Activated CD4-positive, alpha-beta T cell treated with anti-CD3 and anti-CD28 coated beads, Interleukin-10, Interleukin-2, amounts not matched to agents 100 ng/mL and 50 ng/mL, durations not matched to agents 16 hours and 8 hours (primary cell): Measurements from ENCODE around the gene SEC62.
A peak's percentile ranks its signal among the peaks of the same experiment; 100 is the strongest.

ENCODE experiments used
- DNase-seq: peaks from one replicate; pipeline ENCODE4 v3.0.0-alpha.2; 2020

SEC62 gene, protein sequence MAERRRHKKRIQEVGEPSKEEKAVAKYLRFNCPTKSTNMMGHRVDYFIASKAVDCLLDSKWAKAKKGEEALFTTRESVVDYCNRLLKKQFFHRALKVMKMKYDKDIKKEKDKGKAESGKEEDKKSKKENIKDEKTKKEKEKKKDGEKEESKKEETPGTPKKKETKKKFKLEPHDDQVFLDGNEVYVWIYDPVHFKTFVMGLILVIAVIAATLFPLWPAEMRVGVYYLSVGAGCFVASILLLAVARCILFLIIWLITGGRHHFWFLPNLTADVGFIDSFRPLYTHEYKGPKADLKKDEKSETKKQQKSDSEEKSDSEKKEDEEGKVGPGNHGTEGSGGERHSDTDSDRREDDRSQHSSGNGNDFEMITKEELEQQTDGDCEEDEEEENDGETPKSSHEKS

DNA sequence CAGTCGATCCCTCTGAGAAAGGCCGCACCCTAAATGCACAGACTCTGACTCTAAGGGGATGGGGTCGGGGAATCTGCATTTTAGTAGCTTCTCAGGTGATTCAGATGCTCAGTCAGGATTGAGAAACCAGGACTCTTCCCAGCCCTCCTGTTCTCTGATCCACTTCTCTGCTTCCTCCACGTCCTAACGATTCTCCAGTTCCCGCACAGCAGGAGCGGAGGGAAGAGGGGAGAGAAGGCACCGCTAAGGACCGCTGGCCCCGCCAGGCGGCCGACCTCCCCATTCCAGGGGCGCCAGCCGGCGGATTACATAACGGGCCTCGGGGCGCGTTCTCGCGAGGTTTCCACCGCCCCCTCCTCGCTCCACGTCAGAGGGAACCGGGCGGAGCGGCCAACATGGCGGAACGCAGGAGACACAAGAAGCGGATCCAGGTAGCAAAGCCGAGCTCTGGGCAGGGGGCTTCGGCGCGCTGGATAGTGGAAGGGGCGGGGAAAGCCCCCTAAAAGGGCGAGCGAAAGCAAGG, at the start of gene SEC62:
TSS of gene SEC62 (plus strand) at position 380 of the 523 bp plus-strand sequence. CDS start at position 396, 16 bp downstream.
- peak; percentile 95 for DNase-seq

DNA sequence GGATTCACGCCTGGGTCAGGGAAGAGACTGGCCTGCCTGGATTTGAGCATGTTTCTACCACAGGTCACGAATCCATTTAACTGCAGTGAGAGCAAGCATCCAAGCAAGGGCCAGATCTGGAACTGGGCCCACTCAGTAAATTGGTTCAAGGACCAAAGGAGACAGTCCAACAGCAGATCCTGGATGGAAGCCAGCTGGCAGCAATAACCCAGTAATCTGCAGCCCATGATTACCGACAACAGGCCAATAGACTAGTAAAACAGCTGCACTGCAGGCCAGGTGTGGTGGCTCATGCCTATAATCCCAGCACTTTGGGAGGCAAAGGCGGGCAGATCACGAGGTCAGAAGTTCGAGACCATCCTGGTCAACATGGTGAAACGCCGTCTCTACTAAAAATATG, 43.4 kb upstream of the SEC62 start:
- no peak for DNase-seq

DNA sequence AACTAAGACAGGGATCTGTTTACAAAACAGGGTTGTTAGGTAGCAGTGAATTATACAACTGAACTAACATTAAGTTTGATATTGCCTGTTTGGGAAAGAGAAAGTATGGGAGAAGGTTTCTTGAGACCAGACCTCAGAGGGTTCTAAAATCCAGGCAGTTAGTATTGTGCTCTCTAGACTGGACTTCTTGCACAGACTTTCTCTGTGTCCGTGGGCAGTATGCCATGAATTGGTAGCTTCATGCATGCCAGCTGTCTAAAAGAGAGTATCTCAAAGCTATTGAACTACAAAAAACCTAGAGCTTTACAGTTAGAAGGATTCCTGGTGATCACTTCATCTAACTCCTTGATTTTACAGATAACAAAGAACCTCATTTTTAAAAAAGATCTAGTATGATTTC, 42.8 kb upstream of the SEC62 start:
- DNase-seq: no peak

DNA sequence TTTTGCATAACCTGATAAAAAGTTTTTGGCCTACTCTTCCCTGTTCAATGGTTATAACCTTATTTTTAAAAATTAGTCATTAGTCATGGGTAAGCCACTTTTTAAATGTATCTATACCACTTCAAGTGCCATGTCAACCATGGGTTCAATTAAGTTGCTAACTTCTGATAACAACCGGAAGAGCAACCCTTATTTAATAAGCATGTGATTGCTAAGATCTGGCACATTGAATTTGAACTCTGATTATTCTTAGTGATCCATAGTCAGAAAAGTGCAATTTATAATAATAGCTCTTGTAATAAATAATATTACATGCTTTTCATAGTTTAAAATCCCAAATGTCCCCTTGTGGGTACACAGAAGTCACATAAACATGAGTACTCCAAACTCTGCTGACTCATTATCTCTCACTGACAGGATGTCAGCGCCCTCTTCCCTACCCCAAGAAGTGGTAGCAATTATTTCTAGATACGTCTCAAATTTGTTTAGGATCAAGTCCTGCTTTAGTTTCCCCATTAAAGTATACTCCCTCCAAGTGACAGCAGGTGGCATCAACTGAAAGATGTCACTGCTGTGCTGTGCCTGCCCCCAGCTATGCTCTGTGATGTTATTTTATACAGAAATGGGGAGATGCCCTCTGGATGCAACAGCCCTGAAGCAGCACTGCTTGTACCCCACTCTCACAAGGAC, 36.6 kb upstream of the SEC62 start:
- peak; percentile 16 for DNase-seq

DNA sequence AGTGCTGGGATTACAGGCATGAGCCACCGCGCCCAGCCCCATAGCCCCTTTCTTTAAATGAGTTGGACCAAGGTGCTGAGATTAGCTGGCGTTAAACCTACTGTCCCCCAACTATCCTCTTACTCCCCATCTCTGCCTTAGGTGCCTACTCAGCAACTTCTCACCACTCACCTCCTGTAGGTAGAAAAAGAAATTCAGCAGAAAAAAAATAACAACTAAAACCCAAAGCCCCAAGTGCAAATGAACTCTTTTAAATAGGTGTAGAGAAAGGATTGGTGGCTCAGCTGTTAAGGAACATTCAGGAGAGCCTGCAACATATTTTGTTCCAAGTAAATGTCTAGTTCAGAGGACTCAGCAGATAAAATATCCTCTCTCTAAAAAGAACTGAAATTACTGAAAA, 35.8 kb upstream of the SEC62 start:
- DNase-seq: no peak

DNA sequence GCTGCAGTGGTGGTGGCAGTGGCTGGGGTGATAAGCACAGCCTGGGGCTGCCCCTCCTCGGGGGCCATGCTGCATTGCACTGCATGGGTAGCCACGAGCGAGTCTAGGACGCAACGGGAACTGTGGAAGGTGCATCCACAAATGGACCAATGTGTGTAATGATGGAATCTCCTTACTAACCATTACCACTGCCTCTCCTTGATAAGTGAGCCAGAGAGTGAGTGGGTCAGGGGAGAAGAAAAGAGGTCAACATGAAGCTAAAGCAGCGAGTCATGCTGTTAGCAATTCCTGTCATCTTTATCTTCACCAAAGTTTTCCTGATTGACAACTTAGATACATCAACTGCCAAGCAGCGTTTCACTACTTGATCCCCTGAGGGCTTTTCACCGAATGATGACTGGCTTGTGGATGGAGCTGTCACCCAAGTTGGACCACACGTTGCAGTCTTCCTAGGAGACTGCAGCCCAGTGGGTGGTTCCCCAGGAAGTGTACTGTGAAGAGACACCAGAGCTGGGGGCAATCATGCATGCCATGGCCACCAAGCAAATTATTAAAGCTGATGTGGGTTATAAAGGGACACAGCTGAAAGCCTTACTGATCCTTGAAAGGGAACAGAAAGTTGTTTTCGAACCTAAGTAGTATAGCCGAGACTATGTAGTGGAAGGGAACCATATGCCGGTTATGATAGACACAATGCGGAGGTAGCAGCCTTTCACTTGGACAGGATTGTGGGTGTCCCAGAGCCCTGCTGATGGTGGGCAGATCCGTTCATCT, 34.7 kb upstream of the SEC62 start:
- DNase-seq: no peak

DNA sequence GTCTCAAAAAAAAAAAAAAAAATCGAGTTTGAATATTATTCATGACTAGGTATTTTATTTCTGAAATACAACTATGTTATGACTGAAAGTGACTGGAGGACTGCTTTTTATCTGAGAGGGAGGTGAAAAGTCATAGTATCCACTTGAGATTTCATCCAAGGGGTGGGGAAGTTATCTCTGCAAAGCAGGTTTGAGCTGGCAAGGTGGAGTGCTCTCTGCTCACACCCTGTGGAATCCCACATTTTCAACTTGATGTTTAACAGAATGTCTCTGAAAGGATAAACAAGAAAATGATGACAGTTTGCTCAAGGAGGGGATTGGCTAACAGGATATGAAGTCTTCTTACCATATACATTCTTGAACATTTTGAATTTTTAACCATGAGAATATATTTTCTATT, 27.3 kb upstream of the SEC62 start:
- no peak for DNase-seq

DNA sequence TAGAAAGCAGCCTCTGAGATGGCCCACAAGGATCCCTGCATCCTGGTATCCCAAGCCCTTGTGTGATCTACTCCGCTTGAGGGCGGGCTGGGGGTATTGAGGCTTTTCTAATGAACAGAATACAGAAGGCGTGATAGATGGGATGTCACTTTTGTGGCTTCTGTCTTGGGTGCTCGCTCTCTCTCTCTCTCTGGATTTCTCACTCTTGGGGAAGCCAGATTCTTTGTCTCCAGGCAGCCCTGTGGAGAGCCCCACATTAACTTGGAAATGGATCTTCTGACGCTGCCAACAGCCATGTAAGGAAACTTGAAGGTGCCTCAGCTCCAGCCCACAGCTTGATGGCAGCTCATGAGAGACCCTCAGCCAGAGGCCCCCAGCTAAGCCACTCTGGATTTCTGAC, 26.9 kb upstream of the SEC62 start:
- DNase-seq: no peak

DNA sequence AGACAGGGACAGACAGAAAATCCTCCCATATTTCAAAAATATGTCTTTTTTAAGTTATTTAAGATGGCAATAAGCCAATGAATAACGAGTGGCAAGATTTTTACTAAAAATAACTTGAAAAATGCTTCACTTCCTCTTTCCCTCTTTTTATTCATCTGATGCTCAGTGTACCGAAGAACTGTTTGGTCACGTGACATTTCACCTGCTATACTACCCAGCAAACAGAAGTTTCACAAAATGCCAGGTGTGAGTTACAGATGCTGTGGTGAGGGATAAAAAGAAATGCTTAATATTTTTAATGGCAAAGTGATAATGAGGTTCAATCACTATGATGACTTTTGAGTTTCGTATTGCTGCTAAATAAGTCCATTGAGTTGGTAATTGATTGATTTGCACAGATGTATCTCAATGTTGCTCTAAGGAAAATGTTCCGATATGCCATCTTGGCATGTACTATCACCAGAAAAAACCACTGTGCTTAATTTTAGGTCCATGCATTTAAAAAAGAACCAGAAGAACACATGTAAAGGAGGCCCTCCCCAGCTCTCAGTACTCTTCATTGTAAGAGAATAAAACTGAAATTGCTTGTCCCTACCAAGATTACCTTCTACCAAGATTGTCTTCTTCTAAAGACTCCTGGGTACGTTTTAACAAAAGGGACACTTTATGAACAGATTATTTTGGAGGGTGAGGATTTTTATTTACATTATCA, 26.0 kb upstream of the SEC62 start:
- DNase-seq: no peak

DNA sequence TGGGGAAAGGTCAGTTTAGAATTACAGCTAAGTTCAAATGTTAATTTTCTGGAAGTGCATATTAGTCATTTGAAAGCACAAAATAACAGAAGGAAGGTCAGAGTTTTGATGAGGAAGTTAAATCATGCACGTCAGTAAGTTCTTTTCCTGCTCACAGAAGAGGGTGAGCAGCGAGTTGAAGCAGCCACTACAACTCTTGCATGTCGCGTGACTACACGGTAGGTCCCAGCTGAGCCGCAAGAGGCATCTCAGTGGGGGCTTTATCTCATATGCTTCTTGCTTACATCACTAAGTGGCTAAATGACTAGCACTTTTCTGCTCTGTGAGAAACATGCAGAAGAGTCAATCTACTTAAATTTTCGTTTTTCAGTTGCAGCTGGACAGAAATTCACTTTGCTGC, 21.3 kb upstream of the SEC62 start:
- peak; percentile 77 for DNase-seq

DNA sequence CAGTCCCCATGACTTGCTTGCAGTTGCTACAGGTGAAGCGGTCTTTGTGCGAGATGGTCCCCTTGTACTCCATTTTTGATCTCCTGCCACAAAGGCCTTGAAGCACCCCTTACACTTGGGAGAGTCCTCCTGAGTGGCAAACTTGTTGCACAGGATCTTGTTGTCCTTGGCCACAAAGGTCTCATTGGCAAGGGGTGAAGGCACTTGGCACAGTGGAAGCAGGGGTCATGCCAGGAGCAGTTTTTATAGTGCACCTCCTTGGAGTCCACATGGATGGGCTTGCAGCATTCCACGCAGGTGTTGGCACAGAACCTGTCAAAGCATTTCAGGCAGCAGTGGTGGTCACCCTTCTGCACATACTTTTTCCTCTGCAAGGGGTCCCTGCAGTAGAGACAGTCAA, 20.3 kb upstream of the SEC62 start:
- DNase-seq: no peak

DNA sequence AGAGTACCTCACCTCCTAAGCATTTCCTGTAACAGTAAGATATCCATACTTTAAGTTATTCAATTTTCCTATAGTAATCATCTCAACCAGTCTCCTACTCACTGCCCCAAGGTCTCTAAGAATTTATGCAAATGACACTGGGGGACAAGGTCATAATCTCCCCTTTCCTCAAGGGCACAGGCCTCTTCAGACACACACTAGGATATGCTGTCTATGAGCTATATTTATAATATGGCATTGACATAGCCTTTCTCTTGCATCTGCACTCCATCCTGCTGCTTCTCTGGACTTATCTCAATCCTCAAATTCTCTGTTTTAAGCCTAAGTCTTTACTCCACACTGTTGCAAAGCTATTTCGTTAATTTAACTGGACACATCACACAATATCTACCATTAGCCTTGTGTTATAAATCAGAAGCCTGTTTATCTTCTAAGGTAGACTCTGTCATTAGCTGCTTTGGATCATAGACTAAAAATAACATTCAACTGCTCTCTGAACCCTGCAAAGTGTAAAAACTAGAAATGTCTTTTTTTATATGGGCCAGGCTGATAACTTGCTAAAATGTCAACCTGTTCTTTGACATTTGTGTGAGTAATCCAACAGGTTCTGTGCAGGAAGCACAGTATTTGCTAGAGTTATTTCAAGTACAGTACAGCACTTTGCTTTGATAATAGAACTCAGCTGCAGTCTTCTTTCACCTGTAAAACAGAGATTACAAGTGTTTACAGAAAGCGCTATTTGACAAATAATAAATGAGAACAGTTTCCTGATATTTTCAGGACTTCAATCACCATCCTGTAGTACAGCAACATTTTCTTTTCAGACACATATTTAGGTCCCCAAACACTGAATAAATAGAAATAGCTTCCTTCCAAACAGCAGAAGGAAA, 17.8 kb upstream of the SEC62 start:
- no peak for DNase-seq

DNA sequence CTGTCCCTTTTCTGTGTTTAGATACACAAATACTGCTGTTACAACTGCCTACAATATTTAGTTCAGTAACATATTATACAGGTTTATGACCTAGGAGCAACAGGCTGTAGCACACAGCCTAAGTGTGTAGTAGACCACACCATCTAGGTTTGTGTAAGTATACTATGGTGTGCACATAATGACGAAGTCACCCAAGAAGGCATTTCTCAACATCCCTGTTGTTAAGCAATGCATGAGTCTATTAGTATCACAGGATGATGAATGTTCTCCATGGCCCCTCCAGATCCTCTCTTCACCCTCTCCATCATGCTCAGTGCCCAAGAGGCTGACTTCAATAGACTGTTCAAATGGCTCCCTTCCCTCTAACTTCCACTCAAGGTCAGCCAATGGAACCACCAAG, 14.6 kb upstream of the SEC62 start:
- no peak for DNase-seq

DNA sequence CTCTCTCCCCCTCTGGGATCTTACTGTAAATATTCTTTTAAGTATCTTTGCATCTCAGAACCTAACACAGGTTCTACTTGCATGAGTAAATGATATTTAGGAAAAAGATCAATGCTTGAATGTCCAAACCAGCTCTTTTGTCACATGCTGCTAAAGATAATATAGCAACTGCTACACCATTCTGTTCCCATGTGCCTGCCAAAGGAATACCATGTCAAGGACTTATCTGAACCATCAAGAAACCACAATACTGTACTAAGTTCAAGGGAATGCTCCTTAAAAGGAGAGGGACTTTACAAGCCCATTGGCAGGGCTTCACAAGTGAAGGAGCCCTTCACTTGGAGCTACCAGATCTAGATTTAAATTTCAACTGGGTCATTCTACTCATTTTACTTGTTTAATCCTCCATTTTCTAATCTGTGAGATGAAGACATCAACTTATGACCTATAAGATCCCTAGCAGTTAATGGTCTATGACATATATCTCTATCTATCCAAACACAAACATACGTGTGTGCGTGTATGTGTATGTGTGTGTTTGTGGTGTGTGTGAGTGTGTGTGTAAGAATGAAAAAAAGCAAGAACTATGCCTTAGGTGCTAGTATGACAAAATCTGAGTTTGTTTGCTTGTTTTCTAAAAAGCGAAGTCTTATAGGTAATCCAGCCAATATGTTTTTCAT, 13.0 kb upstream of the SEC62 start:
- DNase-seq: no peak

DNA sequence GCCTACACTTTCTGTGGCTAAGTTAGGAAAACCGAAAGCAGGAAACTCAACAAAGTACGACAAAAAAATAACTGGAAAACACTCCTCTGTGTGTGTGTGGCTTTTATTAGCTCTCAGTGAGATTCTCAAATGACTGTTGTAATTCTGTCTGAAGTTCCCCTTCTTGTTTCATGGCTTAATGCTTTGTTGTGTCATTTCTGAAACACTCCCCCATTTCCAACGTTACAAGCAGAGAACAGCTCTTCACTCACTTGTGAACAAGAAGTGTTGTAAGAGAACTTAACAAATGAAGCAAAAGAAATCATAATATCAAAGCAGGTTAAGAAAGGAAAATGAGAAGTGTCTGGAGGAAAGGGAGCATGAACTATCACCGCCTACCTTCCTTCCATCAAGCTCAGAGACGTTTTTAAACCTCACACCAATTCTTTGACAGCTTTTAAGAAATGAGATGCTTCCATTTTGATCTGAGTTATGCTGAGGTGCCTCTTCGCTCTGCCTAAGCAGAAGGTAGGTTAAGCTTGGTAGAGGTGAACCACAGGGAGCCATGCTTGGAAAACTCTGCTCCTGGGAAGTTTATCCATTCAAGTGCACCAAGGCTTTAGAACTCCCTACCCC, 12.4 kb upstream of the SEC62 start:
- no peak for DNase-seq

DNA sequence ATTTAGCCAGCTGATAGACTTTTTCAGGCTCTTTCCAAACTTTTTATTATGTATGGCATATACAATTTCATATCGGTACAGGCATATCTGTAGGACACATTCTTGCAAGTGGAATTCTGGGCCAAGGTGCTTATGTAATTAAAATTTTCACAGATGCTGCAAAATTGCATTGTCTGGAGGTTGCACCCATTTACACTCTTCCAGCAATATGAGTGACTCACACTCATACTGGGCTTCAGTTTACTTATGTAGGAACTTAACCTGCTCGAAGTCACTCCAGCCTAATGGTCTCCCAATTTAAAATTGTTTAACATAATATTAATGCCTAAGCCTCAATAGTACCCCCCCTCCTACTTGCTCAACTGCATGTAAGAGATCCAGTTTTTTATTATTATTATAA, 11.2 kb upstream of the SEC62 start:
- no peak for DNase-seq

DNA sequence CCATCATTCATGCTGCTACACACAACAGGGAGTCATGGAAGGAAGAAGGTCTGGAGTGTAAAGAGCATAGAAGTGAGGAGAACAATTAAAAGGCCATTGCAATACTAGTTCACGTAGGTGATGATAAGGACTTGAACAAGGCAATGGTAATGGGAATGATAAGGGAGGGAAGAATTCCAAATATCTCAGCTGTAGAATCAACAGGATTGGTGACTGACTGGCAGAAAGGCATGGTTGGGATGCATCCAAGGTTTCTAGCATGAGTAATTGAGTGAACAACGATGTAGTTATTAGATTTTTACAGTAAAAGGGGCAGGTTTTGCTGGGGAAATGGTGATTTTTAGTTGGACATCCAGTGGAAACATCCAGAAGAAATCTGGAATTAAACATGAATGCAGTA, 2.4 kb upstream of the SEC62 start:
- DNase-seq: no peak

DNA sequence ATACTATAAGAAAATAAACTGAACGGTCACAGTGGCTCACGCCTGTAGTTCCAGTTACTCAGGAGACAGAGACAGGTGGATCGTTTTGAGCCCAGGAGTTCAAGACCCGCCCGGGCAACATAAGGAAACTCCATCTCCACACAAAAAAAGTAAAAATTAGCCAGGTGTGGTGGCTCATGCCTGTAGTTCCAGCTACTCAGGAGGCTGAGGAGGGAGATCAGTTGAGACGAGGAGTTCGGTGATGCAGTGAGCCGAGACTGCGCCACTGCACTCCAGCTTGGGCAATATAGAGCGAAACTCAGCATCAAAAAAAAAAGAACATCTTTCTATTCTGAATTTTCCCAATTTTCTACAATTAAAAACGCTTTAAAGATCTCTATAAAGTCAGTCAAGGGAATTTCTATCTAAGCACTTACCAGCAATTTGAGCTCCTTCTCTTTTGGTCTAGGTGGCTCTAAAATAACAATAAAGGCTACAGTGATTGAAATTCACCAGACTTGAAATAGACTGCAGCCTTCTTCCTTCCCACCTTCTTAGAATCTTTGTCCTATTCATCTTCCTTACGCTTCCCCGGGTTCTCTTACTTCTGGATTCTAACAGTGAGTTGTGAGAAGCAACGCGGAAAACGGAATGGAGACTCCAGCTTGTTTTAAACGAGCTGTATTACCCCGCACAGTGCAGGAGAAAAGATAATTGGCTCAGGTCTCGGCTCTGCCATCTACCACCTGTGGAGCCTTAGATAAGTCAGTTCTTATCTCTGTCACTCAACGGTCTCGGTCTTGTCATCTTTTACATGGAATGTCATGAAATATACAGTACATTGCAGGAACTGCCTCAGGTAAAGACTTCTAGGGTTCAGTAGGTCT, 812 bp upstream of the SEC62 start:
- no peak for DNase-seq
